Femur (tissue), 1 donor: ENCODE measurements around the gene SLC35G3.
"Not testable (repeated sequence)": the region's sequence is repeated elsewhere in the genome, so short reads cannot be mapped to it uniquely, and the experiment has no call there.

ENCODE experiments used
- DNase-seq: peaks from one replicate; pipeline ENCODE4 v3.0.0-alpha.2; 2017

Gene SLC35G3

DNA sequence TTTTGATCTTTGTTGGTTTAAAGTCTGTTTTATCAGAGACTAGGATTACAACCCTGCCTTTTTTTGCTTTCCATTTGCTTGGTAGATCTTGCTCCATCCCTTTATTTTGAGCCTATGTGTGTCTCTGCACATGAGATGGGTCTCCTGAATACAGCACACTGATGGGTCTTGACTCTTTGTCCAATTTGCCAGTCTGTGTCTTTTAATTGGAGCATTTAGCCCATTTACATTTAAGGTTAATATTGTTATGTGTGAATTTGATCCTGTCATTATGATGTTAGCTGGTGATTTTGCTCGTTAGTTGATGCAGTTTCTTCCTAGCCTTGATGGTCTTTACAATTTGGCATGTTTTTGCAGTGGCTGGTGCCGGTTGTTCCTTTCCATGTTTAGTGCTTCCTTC is 8.4 kb upstream of the SLC35G3 start:
- not testable (repeated sequence) for DNase-seq

DNA sequence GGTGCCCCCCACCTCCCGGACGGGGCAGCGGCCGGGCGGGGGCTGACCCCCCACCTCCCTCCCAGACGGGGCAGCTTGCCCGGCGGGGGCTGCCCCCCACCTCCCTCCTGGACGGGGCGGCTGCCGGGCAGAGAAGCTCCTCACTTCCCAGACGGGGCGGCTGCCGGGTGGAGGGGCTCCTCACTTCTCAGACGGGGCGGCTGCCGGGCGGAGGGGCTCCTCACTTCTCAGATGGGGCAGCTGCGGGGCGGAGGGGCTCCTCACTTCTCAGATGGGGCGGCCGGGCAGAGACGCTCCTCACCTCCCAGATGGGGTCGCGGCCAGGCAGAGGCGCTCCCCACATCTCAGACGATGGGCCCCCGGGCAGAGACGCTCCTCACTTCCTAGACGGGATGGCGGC is 869 bp upstream of the SLC35G3 start:
- DNase-seq: not testable (repeated sequence)

- DNase-seq: no peak
These were observed 1.5 kb downstream of the SLC35G3 start for GRCh38 chr17:35192708-35193107.

- DNase-seq: no peak
These were observed 3.0 kb downstream of the SLC35G3 start for GRCh38 chr17:35191001-35191695.

- DNase-seq: no peak
These were observed 4.9 kb downstream of the SLC35G3 start for GRCh38 chr17:35189291-35189690.

DNA sequence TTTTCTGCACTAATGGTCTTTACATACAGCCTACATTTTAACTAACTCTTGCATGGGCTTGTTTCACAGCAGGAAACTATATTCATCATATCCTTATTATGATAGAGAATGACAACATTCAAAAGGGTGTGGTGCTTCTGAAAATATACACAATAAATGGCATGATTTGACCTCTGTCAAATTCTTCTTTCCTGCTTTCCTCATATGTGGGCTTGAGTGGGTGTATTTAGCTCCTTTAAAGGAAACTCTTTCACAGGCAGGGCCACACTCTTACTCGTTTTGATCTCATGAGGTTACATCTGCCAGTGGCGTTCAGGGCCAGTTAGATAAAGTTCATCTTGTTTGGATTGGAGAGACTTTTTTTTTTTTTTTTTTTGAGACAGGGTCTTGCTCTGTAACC is 6.1 kb downstream of the SLC35G3 start:
- DNase-seq: no peak

DNA sequence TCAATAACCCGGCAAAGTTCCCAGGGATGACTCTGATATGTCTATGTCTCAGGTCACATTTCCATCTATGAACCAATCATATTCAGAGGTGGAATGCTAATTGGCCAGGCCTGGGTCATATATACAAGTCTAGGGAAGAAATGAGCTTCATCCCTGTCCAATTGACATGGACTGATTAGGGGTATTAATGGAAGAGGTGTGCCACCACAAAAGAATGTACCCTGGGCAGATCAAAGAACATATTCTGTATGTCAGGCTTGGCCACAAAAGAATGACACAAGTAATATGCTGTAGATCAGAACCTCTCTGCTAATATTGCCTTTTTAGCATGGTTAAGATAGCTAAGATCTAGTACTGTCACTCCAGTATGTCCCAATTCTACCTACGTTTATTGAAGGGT is 6.7 kb downstream of the SLC35G3 start:
- DNase-seq: no peak

- DNase-seq: no peak
These were observed 8.3 kb downstream of the SLC35G3 start for GRCh38 chr17:35185849-35186248.

- DNase-seq: no peak
These were observed 9.9 kb downstream of the SLC35G3 start for GRCh38 chr17:35184274-35184673.

DNA sequence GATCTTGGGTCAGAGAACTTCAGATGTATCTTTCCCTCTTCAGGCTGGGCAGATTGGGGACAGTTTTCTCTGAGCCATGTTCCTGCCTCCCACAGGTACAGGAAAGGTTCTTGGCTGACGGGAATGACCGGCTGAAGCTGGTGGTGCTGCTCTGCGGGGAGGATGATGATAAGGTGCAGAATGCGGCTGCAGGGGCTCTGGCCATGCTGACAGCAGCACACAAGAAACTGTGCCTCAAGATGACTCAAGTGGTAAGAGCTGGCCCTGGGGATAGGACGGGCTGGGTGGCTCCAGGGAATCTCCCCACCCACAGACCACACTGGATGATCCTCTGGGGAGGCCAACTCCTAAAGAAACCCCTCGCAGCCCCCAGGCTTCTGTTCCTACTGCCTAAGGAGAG is 10.9 kb downstream of the SLC35G3 start:
- no peak for DNase-seq

GRCh38 chr17:35179379-35179778 is 14.8 kb downstream of the SLC35G3 start:
- DNase-seq: not testable (repeated sequence)

DNA sequence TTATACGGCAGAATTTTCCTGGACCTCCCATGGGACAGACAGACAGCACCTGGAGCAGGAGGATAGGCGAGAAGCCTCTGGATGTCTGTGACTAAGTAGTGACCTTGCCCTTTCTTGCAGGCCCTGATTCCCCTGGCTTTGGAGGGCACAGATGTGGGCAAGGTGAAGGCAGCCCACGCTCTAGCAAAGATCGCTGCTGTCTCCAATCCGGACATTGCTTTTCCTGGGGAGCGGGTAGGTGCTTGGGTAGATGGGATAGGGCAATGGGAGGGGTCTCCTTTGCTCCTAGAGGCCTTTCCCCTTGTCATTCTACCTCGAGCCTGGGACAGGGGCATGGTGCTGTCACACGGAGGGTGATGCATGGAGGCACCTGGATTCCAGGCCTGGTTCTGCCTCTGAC is 17.3 kb downstream of the SLC35G3 start:
- no peak for DNase-seq

- no peak for DNase-seq
These were observed 18.4 kb downstream of the SLC35G3 start for GRCh38 chr17:35175638-35176415.

DNA sequence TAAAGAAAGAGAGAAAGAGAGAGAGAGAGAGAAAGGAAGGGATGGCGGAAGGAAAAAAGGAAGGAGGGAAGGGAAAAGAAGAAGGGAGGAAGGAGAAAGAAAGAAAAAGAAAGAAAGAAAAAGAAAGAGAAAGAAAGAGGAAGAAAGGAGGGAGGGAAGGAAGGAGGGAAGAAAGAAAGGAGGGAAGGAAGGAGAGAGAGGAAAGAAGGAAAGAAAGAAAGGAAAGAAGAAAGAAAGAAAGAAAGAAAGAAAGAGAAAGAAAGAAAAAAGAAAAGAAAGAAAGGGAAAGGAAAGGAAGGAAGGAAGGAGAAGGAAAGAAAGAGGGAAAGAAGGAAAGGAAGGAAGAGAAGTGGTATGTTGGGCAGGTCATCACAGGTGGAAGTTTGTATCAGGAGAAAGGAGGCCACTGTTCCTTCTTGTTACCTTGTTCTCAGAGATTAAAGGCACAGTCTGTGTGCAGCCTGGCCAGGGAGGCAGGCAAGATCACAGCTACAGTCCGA is 19.3 kb downstream of the SLC35G3 start:
- DNase-seq: no peak

GRCh38 chr17:35172321-35172720 is 21.9 kb downstream of the SLC35G3 start:
- not testable (repeated sequence) for DNase-seq

- no peak for DNase-seq
These were observed 22.4 kb downstream of the SLC35G3 start for GRCh38 chr17:35171834-35172233.

DNA sequence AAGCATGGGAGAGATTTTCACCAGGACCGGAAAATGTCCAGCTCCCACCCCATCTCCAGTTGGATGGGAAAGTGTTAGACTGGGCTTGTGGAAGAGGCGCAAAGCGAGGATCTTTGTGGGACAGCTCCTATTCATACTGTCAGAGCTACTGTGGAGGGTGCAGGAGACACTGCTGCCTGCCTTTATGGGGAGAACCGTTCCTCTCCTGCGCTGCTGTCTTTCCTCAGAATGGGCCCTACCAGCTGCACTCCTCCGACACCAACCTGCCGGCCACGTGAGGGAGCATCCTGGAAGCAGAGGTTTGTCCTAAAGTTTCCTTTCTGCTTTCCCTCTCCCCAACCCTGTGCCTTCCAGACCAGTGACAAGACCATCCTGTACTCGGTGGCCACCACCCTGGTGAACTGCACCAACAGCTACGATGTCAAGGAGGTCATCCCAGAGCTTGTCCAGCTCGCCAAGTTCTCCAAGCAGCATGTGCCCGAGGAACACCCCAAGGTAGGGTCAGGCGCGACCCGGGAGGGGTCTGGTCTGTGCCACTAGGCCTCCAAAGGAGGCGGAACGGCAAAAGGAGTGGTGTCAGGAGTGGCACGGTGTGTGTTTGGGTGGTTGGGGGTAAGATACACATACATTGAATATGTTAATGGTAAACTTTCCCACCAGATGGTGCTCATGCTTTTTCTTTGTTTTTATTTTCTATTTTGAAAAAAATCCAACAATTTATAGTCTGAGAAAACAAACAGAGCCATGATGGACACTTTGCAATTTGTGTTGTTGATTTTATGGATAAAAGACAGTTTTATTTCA is 23.0 kb downstream of the SLC35G3 start:
- no peak for DNase-seq

- no peak for DNase-seq
These were observed 24.3 kb downstream of the SLC35G3 start for GRCh38 chr17:35169835-35170363.

DNA sequence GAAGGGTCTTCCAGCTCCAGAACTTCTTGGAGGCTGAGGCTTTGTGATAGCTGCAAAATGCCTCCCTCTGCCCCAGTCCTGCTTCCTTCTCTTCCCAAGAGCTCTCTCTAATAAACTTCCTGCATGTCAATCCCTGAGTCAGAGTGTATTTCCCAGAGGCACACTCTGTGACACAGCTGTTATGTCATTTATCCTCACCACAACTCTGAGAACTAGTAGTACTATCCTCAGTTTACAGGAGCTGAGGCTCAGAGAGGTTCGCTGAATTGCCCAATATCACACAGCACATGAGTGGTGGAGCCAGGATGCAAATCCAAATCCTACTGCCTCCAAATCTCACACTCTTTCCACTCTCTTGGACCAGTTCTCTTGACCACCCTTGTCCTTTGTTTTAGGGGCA is 26.5 kb downstream of the SLC35G3 start:
- no peak for DNase-seq

DNA sequence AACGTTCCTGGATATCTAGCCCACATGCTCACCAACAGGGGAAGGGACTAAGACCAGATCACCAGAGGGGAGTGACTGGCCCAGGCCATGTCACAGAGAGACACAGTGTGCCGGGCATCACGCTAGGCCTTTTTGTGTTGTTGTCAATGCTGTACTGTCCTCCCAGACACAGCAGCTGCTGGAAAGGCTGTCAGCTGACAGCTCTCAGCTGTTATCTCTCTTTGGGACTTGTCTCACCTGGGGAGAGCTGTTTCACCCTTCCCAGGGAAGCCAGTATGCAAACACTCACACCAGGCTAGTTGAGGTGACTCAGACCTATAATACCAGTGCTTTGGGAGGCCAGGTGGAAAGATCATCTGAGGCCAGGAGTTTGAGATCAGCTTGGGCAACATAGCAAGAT is 27.1 kb downstream of the SLC35G3 start:
- no peak for DNase-seq

- no peak for DNase-seq
These were observed 27.7 kb downstream of the SLC35G3 start for GRCh38 chr17:35166526-35166925.

DNA sequence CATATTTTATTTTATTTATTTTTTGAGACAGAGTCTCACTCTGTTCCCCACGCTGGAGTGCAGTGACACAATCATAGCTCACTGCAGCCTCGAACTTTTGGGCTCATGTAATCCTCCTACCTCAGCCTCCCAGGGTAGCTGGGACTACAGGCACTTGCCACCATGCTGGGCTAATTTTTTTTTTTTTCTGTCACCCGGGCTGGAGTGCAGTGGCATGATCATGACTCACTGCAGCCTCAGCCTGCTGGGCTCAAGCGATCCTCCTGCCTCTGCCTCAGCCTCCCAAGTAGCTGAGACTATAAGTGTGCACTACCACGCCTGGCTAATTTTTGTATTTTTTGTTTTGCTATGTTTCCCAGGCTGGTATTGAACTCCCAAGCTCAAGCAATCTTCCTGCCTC is 29.5 kb downstream of the SLC35G3 start:
- DNase-seq: no peak

DNA sequence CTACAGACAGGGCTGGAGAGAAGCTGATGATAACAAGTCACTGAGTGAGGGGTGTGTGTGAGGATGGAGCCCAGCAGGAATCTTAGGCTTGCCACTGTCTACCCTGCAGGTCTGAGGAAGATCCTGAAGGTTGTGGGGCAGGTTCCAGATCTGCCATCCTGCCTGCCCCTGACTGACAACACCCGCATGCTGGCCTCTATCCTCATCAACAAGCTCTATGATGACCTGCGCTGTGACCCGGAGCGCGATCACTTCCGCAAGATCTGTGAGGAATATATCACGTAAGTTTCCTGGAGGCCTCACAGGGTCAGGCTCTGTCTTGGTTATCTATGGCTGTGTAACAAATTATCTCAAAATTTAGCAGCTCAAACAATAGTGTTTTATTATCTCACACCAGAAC is 30.3 kb downstream of the SLC35G3 start:
- DNase-seq: no peak
